ENCODE data around the gene C4orf50. TPM values are rescaled to one million over a fixed set of nuclear protein-coding genes. Genes with fewer than 3 reads are reported as not detected.

C4orf50 gene
- total and polyA plus RNA-seq, 2 of the 13 experiments (the other 11 are each of a cell fraction or from before 2014, with no cell fraction given): not detected

DNA sequence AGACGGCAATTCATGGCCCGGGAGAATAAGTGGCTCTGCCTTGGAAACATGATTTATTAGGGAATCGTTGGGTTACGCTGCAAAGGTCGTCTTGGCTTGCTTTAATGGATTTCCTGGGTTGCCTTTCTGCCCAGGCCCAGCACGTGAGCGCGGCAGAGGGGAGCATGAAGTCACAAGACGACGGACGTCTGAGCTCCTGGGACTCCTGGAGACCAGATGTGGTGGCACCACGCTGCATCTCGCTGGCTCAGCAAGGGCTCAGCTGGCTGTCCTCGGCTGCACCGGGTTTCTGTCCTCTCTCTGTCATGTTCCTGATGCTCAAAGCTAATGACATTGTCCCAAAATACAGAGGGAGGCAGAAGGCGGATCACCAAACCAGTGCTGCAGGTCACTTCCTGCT is 61.2 kb downstream of the C4orf50 start (continued):
- TF ChIP-seq, protein P1, sequence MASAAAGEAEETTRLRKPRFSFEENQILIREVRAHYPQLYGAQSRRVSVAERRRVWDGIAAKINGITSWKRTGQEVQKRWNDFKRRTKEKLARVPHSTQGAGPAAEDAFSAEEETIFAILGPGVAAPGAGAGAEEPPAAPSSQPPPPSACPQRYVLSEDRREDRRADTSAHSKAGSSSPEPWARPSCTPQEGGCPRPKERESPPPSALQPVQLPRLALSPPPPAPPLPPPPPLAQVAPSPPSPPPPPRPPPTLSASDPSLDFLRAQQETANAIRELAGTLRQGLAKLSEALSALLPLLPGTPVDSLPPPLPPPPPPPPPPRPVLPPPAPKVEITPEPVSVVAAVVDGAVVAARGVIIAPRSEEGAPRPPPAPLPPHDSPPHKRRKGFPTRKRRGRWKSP (CRISPR knock-in tag; IDR thresholded peaks at IDR 0.05): no peak
- TF ChIP-seq CSRNP2 (CRISPR knock-in tag; conservative IDR thresholded peaks at IDR 0.05; ENCODE audit: low read depth) (no peak), MAFG (CRISPR knock-in tag; IDR thresholded peaks at IDR 0.05) (no peak), ZFY (CRISPR knock-in tag; IDR thresholded peaks at IDR 0.05) (no peak), NFE2L2 (IDR thresholded peaks at IDR 0.05; ENCODE audit: low read length) (no peak)

DNA sequence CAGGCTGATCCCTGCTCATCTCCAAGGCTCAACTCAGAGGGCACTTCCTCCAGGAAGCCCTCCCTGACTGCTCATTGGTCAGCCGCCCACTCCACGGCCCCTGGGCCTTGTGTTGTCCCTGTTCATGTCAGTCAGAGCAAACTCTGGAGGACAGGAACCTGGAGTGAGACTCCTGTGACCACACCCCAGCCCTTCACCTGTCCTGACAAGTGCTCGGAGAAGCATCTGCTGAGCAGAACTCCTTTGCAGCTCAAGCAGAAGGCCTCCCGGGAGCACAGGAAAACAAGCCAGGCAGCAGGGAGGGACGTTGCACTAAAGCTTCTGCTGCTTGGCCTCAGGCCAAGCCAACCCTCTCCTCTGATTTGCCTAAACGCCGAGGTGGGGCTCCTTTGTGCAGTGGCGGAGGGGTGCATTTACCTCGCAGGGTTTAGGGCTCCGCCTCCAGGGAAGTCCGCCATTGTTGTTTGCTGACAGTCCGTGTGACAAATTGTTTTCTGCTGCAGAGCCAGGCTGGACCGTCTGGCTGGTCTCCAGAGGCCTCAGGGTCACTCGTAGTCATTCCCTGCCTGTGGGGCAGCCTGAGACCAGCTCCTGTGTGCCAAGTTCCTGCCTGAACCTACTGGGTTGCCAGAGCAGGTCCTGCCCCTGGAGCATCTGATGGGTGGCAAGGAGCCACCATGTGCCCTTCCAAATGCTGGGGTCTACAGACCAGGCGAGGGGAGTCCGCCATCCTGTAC is 61.8 kb downstream of the C4orf50 start:
- H3K27ac ChIP-seq (ENCODE audit: extremely low read length, insufficient read depth, low read length): no peak overlapping the region
- FAIRE-seq (no peak), ATAC-seq (peak; percentile 76), DNase-seq (ENCODE audit: low spot score) (peak; percentile 11)
- H3K4me2 ChIP-seq (ENCODE audit: low read depth, low read length): no peak overlapping the region
- no peak overlapping the region for H3K4me3 ChIP-seq (replicated peaks in 1 of 3; ENCODE audit: insufficient read depth in 1 of 3, low read depth in 2 of 3, low read length in 3 of 3)
- peaks cover 11 to 82% of the 10 kb centered on the region in 2 experiments for H3K27me3 ChIP-seq (ENCODE audit: control insufficient read depth in 1 of 2, insufficient read depth in 2 of 2, low read length in 2 of 2)
- ChIA-PET CTCF (ENCODE audit: low intra/inter-chr PET ratio, low total read pairs) (no interaction called here), POLR2A (no interaction called here)
- intact Hi-C loops (cut with micrococcal nuclease; ENCODE audit: unreplicated experiment) (no loop called here), in situ Hi-C loops (cut with HindIII; ENCODE audit: extremely low pct_ligation_motif_present, low pct_unique_long_range_greater_than_20kb) (no loop called here)
- H2AFZ ChIP-seq (ENCODE audit: low read length): no peak overlapping the region
- no peak for TF ChIP-seq ZNF354B (CRISPR knock-in tag; IDR thresholded peaks at IDR 0.05)
- TF ChIP-seq ZNF652 (CRISPR knock-in tag; IDR thresholded peaks at IDR 0.05; ENCODE audit: borderline replicate concordance, low read depth): no peak
- no peak for TF ChIP-seq SOX6 (IDR thresholded peaks at IDR 0.05)
- TF ChIP-seq SOX6 (CRISPR knock-in tag; IDR thresholded peaks at IDR 0.05): no peak
- TF ChIP-seq ZNF362 (CRISPR knock-in tag; IDR thresholded peaks at IDR 0.05; ENCODE audit: borderline replicate concordance): no peak
- peak; percentile 77 for TF ChIP-seq ZFP36 (IDR thresholded peaks at IDR 0.05; ENCODE audit: borderline replicate concordance, low read depth, low read length, partially characterized antibody)
- TF ChIP-seq BRF2 (CRISPR knock-in tag; IDR thresholded peaks at IDR 0.05): no peak
- TF ChIP-seq YY1 (IDR thresholded peaks at IDR 0.05; ENCODE audit: insufficient read depth, insufficient replicate concordance, low read depth, low read length): peak; percentile 36
- TF ChIP-seq, protein P2, sequence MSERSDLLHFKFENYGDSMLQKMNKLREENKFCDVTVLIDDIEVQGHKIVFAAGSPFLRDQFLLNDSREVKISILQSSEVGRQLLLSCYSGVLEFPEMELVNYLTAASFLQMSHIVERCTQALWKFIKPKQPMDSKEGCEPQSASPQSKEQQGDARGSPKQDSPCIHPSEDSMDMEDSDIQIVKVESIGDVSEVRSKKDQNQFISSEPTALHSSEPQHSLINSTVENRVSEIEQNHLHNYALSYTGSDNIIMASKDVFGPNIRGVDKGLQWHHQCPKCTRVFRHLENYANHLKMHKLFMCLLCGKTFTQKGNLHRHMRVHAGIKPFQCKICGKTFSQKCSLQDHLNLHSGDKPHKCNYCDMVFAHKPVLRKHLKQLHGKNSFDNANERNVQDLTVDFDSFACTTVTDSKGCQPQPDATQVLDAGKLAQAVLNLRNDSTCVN (CRISPR knock-in tag; IDR thresholded peaks at IDR 0.05; ENCODE audit: borderline replicate concordance): no peak
- no peaks in the 10 kb centered on the region; a peak in 1 of 5 replicates for H3K36me3 ChIP-seq (replicated peaks in 1 of 2; ENCODE audit: control insufficient read depth in 1 of 2, insufficient read depth in 2 of 2, low read length in 2 of 2)
- H3K79me2 ChIP-seq (ENCODE audit: insufficient read depth, low read length): no peaks in the 10 kb centered on the region
- no peaks in the 10 kb centered on the region for H4K20me1 ChIP-seq (ENCODE audit: insufficient read depth, low read length)
- WGBS (ENCODE audit: low lambda C conversion rate): 22% methylated on average over 11 of the region's 16 CpGs
- no peak overlapping the region for H3K9ac ChIP-seq (ENCODE audit: insufficient read depth, low read depth, low read length)
- BruUV-seq (replicated peaks): no TSS peak
- H3K4me1 ChIP-seq (ENCODE audit: insufficient read depth, low read length): 0 out of 2 replicates have a peak, but pooled peaks cover 6% of the 10 kb centered on the region
- H3K9me3 ChIP-seq (ENCODE audit: low read length): no peaks in the 10 kb centered on the region

Data from HepG2 (cell line).